Transverse colon (tissue), 4 donors: ENCODE results near the gene ZNF14.

Source experiments
- CTCF ChIP-seq, 5 experiments: fragments of 200-600 bp in 3 of 5; fragments of 450-650 bp in 2 of 5; sonication (generic) in 3 of 5; IDR thresholded peaks; 1 replicate in 2 of 5; 2 replicates in 3 of 5; pipeline ENCODE4 v1.5.1; 2016 to 2017; ENCODE audit warnings: antibody characterized with exemption in 5 of 5, inconsistent platforms in 3 of 5, mild to moderate bottlenecking in 2 of 5, moderate library complexity in 1 of 5
- EP300 ChIP-seq: sonication (generic); formaldehyde crosslinking; IDR thresholded peaks from one replicate; pipeline ENCODE4 v1.6.1; 2017; ENCODE audit warnings: antibody characterized with exemption, low read depth
- POLR2A ChIP-seq: fragments of 450-650 bp; IDR thresholded peaks from one replicate; pipeline ENCODE4 v1.6.1; 2016; ENCODE audit warnings: antibody characterized with exemption, mild to moderate bottlenecking, moderate library complexity
- POLR2AphosphoS5 ChIP-seq, 3 donors: sonication (generic); formaldehyde crosslinking; IDR thresholded peaks; one replicate each; pipeline ENCODE4 v1.6.1; 2016; ENCODE audit warnings: antibody characterized with exemption in 3 of 3

- peak; percentile 66 for TF ChIP-seq POLR2A
- peak in 1 of 5 experiments; percentile 35 for TF ChIP-seq CTCF (IDR thresholded peaks at IDR 0.05)
- peak; percentile 69 to 83 (median 79) for TF ChIP-seq POLR2AphosphoS5 (IDR thresholded peaks at IDR 0.05)
- no peak for TF ChIP-seq EP300
Measured at GRCh38 chr19:19776206-19777008, 43.5 kb upstream of the ZNF14 start.
